ENCODE data around the gene SRPK2.

DNA sequence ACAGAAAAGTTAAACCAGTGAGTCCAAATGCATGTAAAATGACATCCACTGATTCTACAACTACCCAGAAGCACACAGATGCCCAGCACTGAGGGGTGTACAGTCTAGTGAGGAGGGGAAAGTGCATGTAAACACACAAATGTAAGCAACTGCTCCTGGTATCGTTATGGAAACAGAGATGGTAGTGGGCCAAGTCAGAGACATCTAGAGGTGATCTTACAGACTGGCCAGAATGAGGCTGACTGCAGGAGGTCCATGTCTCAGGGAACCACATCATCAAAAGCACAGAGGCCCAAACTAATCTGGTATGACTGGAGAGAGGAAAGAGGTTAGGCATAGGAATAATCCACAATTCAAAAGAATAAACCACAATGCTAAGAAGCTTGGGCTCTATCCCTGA is 176.5 kb downstream of the SRPK2 start:
- TF ChIP-seq, protein P1, sequence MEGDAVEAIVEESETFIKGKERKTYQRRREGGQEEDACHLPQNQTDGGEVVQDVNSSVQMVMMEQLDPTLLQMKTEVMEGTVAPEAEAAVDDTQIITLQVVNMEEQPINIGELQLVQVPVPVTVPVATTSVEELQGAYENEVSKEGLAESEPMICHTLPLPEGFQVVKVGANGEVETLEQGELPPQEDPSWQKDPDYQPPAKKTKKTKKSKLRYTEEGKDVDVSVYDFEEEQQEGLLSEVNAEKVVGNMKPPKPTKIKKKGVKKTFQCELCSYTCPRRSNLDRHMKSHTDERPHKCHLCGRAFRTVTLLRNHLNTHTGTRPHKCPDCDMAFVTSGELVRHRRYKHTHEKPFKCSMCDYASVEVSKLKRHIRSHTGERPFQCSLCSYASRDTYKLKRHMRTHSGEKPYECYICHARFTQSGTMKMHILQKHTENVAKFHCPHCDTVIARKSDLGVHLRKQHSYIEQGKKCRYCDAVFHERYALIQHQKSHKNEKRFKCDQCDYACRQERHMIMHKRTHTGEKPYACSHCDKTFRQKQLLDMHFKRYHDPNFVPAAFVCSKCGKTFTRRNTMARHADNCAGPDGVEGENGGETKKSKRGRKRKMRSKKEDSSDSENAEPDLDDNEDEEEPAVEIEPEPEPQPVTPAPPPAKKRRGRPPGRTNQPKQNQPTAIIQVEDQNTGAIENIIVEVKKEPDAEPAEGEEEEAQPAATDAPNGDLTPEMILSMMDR (IDR thresholded peaks at IDR 0.05; ENCODE audit: poor library complexity, severe bottlenecking), result no peak
- TF ChIP-seq TAF1 (IDR thresholded peaks at IDR 0.05; ENCODE audit: low read depth), result no peak
- no peak for TF ChIP-seq POLR2AphosphoS5 (IDR thresholded peaks at IDR 0.05)
- no peak for TF ChIP-seq EZH2 (IDR thresholded peaks at IDR 0.05; ENCODE audit: borderline replicate concordance, insufficient read depth, low read length, poor library complexity, severe bottlenecking)
- no peak for TF ChIP-seq RAD21 (conservative IDR thresholded peaks at IDR 0.05)
- TF ChIP-seq SMC3 (conservative IDR thresholded peaks at IDR 0.05; ENCODE audit: poor library complexity), result no peak
- TF ChIP-seq, protein P2, sequence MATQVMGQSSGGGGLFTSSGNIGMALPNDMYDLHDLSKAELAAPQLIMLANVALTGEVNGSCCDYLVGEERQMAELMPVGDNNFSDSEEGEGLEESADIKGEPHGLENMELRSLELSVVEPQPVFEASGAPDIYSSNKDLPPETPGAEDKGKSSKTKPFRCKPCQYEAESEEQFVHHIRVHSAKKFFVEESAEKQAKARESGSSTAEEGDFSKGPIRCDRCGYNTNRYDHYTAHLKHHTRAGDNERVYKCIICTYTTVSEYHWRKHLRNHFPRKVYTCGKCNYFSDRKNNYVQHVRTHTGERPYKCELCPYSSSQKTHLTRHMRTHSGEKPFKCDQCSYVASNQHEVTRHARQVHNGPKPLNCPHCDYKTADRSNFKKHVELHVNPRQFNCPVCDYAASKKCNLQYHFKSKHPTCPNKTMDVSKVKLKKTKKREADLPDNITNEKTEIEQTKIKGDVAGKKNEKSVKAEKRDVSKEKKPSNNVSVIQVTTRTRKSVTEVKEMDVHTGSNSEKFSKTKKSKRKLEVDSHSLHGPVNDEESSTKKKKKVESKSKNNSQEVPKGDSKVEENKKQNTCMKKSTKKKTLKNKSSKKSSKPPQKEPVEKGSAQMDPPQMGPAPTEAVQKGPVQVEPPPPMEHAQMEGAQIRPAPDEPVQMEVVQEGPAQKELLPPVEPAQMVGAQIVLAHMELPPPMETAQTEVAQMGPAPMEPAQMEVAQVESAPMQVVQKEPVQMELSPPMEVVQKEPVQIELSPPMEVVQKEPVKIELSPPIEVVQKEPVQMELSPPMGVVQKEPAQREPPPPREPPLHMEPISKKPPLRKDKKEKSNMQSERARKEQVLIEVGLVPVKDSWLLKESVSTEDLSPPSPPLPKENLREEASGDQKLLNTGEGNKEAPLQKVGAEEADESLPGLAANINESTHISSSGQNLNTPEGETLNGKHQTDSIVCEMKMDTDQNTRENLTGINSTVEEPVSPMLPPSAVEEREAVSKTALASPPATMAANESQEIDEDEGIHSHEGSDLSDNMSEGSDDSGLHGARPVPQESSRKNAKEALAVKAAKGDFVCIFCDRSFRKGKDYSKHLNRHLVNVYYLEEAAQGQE (IDR thresholded peaks at IDR 0.05; ENCODE audit: borderline replicate concordance), result no peak

Measured in neural cell (in vitro differentiated cells).